ENCODE data around the gene TATDN2. TPM values are rescaled to one million over a fixed set of nuclear protein-coding genes. Genes with fewer than 3 reads are reported as not detected.

TATDN2 gene
- total RNA-seq, 4 donors from 2014 or later = 22.7 to 59.7 (median 28.2) TPM

DNA sequence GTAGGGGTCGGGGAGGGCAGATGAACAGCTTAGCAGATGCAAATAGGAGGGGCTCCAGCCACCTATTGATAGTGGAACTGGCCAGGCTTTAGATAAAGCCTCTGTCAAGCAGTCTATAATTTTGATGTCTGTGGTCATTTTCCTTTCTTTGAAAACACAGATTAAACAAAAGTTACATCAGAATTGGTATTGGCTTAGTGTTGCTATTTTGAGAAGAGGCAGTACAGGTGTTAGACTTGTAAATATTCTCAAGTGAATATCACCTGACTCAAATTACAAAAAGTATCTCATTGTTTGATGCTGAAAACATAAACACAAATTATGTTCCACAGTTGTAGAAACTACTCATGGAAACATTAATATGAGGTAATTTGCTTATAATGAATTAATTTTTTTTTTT, 26.3 kb downstream of the TATDN2 start:
- Histone ChIP-seq H3K27me3 (no peaks in the 10 kb centered on the region), H3K27ac (no peak overlapping the region), H3K4me3 (no peak overlapping the region), H3K9me3 (no peaks in the 10 kb centered on the region), H3K4me1 (peaks cover 2 to 21% (median 8%) of the 10 kb centered on the region in 4 donors), H3K36me3 (peaks cover 0 to 54% (median 26%) of the 10 kb centered on the region in 4 donors)
- TF ChIP-seq EP300 (IDR thresholded peaks at IDR 0.05; ENCODE audit: low read depth) (no peak), CTCF (IDR thresholded peaks at IDR 0.05) (no peak), POLR2AphosphoS5 (IDR thresholded peaks at IDR 0.05) (no peak), POLR2A (IDR thresholded peaks at IDR 0.05) (no peak)
- no peak for DNase-seq
- intact Hi-C loops (cut with DNase I; ENCODE audit: low total_unique reads) = no loop called here
- 75 to 80% methylated on average over 1 of the region's 1 CpG for WGBS, 2 donors (ENCODE audit: low coverage in 1 of 2)
- in situ Hi-C loops (cut with MboI; ENCODE audit: low pct_ligation_motif_present in 1 of 4, low pct_unique_long_range_greater_than_20kb in 1 of 4, low sequenced_read_pairs in 3 of 4) = no loop called here

DNA sequence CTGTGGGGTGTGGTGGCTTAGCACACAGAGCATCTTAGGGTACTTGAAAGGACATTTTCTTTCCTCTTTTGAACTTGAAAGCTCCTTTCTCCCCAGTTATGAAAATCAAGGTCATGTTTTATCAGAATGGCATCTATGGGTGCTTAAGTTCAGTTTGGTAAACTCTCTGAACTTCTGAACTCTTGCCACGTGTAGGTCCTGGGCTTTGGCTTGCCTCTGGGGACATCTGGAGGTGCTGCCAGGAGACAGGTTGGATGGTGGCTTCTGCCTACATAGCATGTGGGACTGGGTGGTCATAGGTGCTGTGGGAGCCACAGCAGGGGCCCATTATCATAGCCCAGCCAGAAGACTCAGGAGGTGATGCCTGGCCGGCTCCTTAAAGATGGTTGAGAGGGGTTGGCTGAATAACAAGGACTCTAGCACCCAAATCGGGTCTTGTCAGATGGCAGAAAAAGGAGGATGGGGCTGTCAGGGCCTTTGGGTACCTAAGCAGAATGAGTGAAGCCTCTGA, 28.9 kb downstream of the TATDN2 start:
- no peak for TF ChIP-seq EP300 (IDR thresholded peaks at IDR 0.05; ENCODE audit: low read depth)
- no peak for TF ChIP-seq POLR2A (IDR thresholded peaks at IDR 0.05)
- no peak for TF ChIP-seq POLR2AphosphoS5 (IDR thresholded peaks at IDR 0.05)
- no peak for TF ChIP-seq CTCF (IDR thresholded peaks at IDR 0.05)
- Histone ChIP-seq H3K27ac (no peak overlapping the region), H3K4me1 (peaks cover 2 to 21% (median 8%) of the 10 kb centered on the region in 4 donors), H3K4me3 (no peak overlapping the region), H3K9me3 (no peaks in the 10 kb centered on the region), H3K27me3 (no peaks in the 10 kb centered on the region), H3K36me3 (peaks cover 0 to 44% (median 17%) of the 10 kb centered on the region in 4 donors)
- DNase-seq = no peak
- in situ Hi-C loops (cut with MboI; ENCODE audit: low pct_ligation_motif_present in 1 of 4, low pct_unique_long_range_greater_than_20kb in 1 of 4, low sequenced_read_pairs in 3 of 4) (no loop called here), intact Hi-C loops (cut with DNase I; ENCODE audit: low total_unique reads) (no loop called here)
- 78% methylated on average over 3 of the region's 3 CpGs; no CpG with 5 or more reads in 1 of the 2 donors for WGBS, 2 donors (ENCODE audit: low coverage in 1 of 2)

DNA sequence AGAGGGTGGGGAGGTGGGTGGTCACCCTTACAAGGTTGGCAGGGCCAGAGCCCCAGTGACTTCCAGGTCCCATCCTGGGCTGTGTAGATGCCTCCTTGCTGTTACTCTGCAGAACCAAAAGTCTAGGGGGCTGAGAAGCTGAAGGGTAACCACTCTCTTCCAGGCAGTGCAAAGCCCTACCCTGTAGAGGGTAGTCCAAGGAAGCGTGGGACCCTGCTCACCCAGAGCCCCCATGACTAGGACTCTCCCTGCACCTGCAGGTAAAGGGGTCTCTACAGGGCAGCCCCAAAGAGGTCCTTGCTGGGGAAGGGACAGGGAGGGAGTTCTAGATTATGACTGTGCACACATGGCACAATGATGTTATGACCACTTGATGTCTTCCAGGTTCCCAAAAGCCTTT, 30.2 kb downstream of the TATDN2 start:
- no peak overlapping the region for H3K4me3 ChIP-seq
- intact Hi-C loops (cut with DNase I; ENCODE audit: low total_unique reads) (no loop called here), in situ Hi-C loops (cut with MboI; ENCODE audit: low pct_ligation_motif_present in 1 of 4, low pct_unique_long_range_greater_than_20kb in 1 of 4, low sequenced_read_pairs in 3 of 4) (no loop called here)
- no peak overlapping the region for H3K27ac ChIP-seq
- peaks cover 0 to 45% (median 16%) of the 10 kb centered on the region in 4 donors for H3K36me3 ChIP-seq
- TF ChIP-seq POLR2AphosphoS5 (IDR thresholded peaks at IDR 0.05) = no peak
- no peak for TF ChIP-seq CTCF (IDR thresholded peaks at IDR 0.05)
- no peak for TF ChIP-seq POLR2A (IDR thresholded peaks at IDR 0.05)
- no peak for TF ChIP-seq EP300 (IDR thresholded peaks at IDR 0.05; ENCODE audit: low read depth)
- H3K4me1 ChIP-seq = peaks cover 0 to 11% (median 6%) of the 10 kb centered on the region in 4 donors
- DNase-seq = no peak
- WGBS, 2 donors (ENCODE audit: low coverage in 1 of 2) = 100% methylated on average over 1 of the region's 1 CpG; no CpG with 5 or more reads in 1 of the 2 donors
- H3K27me3 ChIP-seq = no peaks in the 10 kb centered on the region
- no peaks in the 10 kb centered on the region for H3K9me3 ChIP-seq

DNA sequence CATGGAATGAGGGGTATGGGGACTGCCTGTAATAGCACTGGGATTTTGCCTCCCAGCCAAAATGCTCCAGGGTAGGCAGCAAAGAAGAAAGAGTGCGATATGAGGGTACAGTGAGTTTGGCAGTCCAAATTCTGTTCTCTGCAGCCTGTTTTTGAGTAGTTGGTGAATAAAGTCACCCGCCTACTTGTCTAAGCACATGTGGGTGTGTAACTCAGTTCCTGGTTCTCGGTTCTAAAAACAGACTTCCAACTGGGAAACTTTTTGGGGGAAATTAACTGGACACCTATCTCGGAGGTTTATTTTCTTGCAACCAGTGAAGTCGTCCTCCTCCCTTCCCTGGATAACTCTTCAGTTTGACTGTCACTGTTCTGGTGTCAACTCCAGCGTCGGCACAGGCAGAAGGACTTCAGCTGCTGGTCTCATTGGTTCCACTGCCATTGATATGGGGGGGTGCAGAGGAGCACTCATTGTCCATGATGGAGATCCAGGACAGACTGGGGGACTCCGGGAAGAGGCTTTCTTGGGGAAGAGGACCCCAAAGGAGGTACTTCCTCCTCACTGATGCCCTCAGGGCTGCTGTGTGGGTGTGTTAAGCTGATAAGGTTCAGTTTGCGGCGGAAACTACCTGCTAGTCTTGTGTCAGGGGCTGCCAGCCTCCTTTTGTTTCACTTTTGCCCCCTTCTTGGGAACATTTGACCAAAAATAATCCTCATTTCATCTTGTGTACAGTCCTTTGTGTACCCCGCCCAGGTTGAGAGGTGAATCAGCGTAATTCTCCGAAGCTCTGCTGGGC, 31.3 kb downstream of the TATDN2 start:
- in situ Hi-C loops (cut with MboI; ENCODE audit: low pct_ligation_motif_present in 1 of 4, low pct_unique_long_range_greater_than_20kb in 1 of 4, low sequenced_read_pairs in 3 of 4) (no loop called here), intact Hi-C loops (cut with DNase I; ENCODE audit: low total_unique reads) (no loop called here)
- WGBS, 2 donors (ENCODE audit: low coverage in 1 of 2) = 93 to 100% methylated on average over 3 to 12 of the region's 13 CpGs
- Histone ChIP-seq H3K27ac (no peak overlapping the region), H3K9me3 (no peaks in the 10 kb centered on the region), H3K36me3 (peaks cover 0 to 45% (median 16%) of the 10 kb centered on the region in 4 donors), H3K27me3 (no peaks in the 10 kb centered on the region), H3K4me1 (peaks cover 0 to under 1% (median 0%) of the 10 kb centered on the region in 4 donors), H3K4me3 (no peak overlapping the region)
- no peak for DNase-seq
- TF ChIP-seq POLR2AphosphoS5 (IDR thresholded peaks at IDR 0.05) = no peak
- no peak for TF ChIP-seq POLR2A (IDR thresholded peaks at IDR 0.05)
- no peak for TF ChIP-seq EP300 (IDR thresholded peaks at IDR 0.05; ENCODE audit: low read depth)
- no peak for TF ChIP-seq CTCF (IDR thresholded peaks at IDR 0.05)

All from transverse colon (tissue), 4 donors.